HepG2 (cell line): ENCODE data around the gene TESK1. TPM values are rescaled to one million over a fixed set of nuclear protein-coding genes. Genes with fewer than 3 reads are reported as not detected.
A peak's percentile ranks its signal among the peaks of the same experiment; 100 is the strongest.

Experiments used
- AKAP8 ChIP-seq: sonication (generic); formaldehyde crosslinking; IDR thresholded peaks from 2 replicates; pipeline ENCODE4 v1.5.1; 2020; ENCODE audit warnings: mild to moderate bottlenecking, missing genetic modification reagents
- ARHGAP35 ChIP-seq: sonication (generic); formaldehyde crosslinking; IDR thresholded peaks from 2 replicates; pipeline ENCODE4 v1.9.0; 2022; ENCODE audit warnings: mild to moderate bottlenecking, inconsistent platforms, moderate library complexity, missing genetic modification reagents, borderline replicate concordance
- IKZF1 ChIP-seq: fragments of 450-650 bp; IDR thresholded peaks from 2 replicates; pipeline ENCODE4 v1.7.1; 2016
- MXD1 ChIP-seq: sonication (generic); formaldehyde crosslinking; IDR thresholded peaks from 2 replicates; pipeline ENCODE4 v1.4.0; 2020; ENCODE audit warnings: mild to moderate bottlenecking, missing genetic modification reagents
- NFIB ChIP-seq: sonication (generic); formaldehyde crosslinking; IDR thresholded peaks from 2 replicates; pipeline ENCODE4 v1.9.0; 2021; ENCODE audit warnings: missing genetic modification reagents, mild to moderate bottlenecking, borderline replicate concordance
- STAT6 ChIP-seq: sonication (generic); formaldehyde crosslinking; IDR thresholded peaks from 2 replicates; pipeline ENCODE4 v1.4.0; 2020; ENCODE audit warnings: missing genetic modification reagents, mild to moderate bottlenecking, borderline replicate concordance
- ZNF430 ChIP-seq: sonication (generic); formaldehyde crosslinking; IDR thresholded peaks from 2 replicates; pipeline ENCODE4 v1.9.0; 2021; ENCODE audit warnings: mild to moderate bottlenecking, missing genetic modification reagents
- ZNF441 ChIP-seq: sonication (generic); formaldehyde crosslinking; IDR thresholded peaks from 2 replicates; pipeline ENCODE4 v1.7.0; 2021; ENCODE audit warnings: missing genetic modification reagents, borderline replicate concordance
- ZNF574 ChIP-seq: sonication (generic); formaldehyde crosslinking; IDR thresholded peaks from 2 replicates; pipeline ENCODE4 v1.4.0; 2020; ENCODE audit warnings: missing genetic modification reagents
- ZNF576 ChIP-seq: sonication (generic); formaldehyde crosslinking; IDR thresholded peaks from 2 replicates; pipeline ENCODE4 v1.4.0; 2020; ENCODE audit warnings: mild to moderate bottlenecking, missing genetic modification reagents
- ZNF674 ChIP-seq: sonication (generic); formaldehyde crosslinking; IDR thresholded peaks from 2 replicates; pipeline ENCODE4 v1.5.0; 2020; ENCODE audit warnings: low read depth, mild to moderate bottlenecking, missing genetic modification reagents
- polyA plus RNA-seq, 8 experiments: library from polyadenylated mRNA; depleted of rRNA in 3 of 8; stranded (reverse) in 7 of 8; unstranded in 1 of 8; fragments of >200 nt; fragmentation: Illumina TruSeq in 4 of 8; extraction: Trizol in 4 of 8; gene quantifications; 2 replicates each; pipeline versions ENCODE4 v1.2.1 to v1.2.3, GENCODE V29; 2011 to 2016; ENCODE audit warnings: low read depth in 4 of 8, missing spikeins in 1 of 8, mixed read lengths in 1 of 8; ENCODE audit not compliant: insufficient read depth in 1 of 8
- total RNA-seq, 5 experiments: library from RNA; depleted of rRNA; stranded (reverse); fragments of >200 nt; fragmentation: Illumina TruSeq; extraction: Trizol; gene quantifications; 2 replicates each; pipeline ENCODE4 v1.2.3, GENCODE V29; 2016; ENCODE audit warnings: low read depth in 1 of 5
- TF ChIP-seq, protein P1 (sequence below): IDR thresholded peaks from 2 replicates; pipeline ENCODE4 v1.6.1; 2016; ENCODE audit warnings: low read depth, missing genetic modification reagents, missing compliant biosample characterization
- TF ChIP-seq, protein P2 (sequence below): sonication (generic); formaldehyde crosslinking; IDR thresholded peaks from 2 replicates; pipeline ENCODE4 v1.9.0; 2022; ENCODE audit warnings: missing genetic modification reagents, mild to moderate bottlenecking, borderline replicate concordance

Gene TESK1
- total and polyA plus RNA-seq, 2 of the 13 experiments (the other 11 are each of a cell fraction or from before 2014, with no cell fraction given), result 7.3 to 13.6 TPM

DNA sequence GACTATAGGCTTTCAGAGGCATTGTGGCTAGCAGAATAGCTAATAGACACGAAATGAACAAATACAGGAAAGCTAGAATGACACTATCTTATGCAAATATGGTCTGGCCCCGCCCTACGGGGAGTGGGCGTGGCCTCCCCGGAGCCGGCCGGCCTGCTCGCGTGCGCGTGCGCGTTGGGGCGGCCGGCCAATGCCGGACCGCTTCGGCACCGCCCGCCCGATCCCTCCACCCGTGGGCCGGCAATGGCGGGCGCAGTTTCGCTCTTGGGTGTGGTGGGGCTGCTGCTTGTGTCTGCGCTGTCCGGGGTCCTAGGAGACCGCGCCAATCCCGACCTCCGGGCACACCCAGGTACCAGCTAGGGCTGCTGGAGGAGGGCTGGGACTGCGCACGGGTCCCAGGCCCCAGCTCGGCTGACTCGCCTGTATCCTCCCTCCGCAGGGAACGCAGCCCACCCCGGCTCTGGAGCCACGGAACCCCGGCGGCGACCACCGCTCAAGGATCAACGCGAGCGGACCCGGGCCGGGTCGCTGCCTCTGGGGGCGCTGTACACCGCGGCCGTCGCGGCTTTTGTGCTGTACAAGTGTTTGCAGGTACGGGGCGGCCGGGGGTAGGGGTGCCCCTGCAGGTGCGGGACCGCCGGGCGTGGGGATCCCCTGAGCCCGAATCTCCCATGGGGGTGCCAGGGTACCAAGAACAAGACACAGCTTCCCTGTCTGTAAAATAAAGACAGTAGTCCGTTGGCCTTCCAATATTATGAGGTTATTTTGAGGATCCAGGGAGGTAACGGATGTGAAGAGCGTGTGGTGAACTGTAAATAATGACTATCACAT, 53.3 kb downstream of the TESK1 start, which contains the start of gene CCDC107 (continued):
- TF ChIP-seq ZNF430 (0 out of 2 replicates have a peak, but pooled peaks have one; percentile 39), ZNF674 (CRISPR knock-in tag) (no peak; the same call in 1 of the 2 replicates), MXD1 (peak; percentile 87), IKZF1 (no peak), ZNF576 (CRISPR knock-in tag) (peak; percentile 41; the same call in 1 of the 2 replicates), ZNF441 (CRISPR knock-in tag) (peak; percentile 76; the same call in 1 of the 2 replicates), STAT6 (CRISPR knock-in tag) (no peak), ZNF574 (CRISPR knock-in tag) (peak; percentile 86), NFIB (CRISPR knock-in tag) (no peak), AKAP8 (CRISPR knock-in tag) (peak; percentile 72), ARHGAP35 (CRISPR knock-in tag) (0 out of 2 replicates have a peak, but pooled peaks have one; percentile 52)
- TF ChIP-seq, protein P1, sequence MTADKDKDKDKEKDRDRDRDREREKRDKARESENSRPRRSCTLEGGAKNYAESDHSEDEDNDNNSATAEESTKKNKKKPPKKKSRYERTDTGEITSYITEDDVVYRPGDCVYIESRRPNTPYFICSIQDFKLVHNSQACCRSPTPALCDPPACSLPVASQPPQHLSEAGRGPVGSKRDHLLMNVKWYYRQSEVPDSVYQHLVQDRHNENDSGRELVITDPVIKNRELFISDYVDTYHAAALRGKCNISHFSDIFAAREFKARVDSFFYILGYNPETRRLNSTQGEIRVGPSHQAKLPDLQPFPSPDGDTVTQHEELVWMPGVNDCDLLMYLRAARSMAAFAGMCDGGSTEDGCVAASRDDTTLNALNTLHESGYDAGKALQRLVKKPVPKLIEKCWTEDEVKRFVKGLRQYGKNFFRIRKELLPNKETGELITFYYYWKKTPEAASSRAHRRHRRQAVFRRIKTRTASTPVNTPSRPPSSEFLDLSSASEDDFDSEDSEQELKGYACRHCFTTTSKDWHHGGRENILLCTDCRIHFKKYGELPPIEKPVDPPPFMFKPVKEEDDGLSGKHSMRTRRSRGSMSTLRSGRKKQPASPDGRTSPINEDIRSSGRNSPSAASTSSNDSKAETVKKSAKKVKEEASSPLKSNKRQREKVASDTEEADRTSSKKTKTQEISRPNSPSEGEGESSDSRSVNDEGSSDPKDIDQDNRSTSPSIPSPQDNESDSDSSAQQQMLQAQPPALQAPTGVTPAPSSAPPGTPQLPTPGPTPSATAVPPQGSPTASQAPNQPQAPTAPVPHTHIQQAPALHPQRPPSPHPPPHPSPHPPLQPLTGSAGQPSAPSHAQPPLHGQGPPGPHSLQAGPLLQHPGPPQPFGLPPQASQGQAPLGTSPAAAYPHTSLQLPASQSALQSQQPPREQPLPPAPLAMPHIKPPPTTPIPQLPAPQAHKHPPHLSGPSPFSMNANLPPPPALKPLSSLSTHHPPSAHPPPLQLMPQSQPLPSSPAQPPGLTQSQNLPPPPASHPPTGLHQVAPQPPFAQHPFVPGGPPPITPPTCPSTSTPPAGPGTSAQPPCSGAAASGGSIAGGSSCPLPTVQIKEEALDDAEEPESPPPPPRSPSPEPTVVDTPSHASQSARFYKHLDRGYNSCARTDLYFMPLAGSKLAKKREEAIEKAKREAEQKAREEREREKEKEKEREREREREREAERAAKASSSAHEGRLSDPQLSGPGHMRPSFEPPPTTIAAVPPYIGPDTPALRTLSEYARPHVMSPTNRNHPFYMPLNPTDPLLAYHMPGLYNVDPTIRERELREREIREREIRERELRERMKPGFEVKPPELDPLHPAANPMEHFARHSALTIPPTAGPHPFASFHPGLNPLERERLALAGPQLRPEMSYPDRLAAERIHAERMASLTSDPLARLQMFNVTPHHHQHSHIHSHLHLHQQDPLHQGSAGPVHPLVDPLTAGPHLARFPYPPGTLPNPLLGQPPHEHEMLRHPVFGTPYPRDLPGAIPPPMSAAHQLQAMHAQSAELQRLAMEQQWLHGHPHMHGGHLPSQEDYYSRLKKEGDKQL, result no peak
- TF ChIP-seq, protein P2, sequence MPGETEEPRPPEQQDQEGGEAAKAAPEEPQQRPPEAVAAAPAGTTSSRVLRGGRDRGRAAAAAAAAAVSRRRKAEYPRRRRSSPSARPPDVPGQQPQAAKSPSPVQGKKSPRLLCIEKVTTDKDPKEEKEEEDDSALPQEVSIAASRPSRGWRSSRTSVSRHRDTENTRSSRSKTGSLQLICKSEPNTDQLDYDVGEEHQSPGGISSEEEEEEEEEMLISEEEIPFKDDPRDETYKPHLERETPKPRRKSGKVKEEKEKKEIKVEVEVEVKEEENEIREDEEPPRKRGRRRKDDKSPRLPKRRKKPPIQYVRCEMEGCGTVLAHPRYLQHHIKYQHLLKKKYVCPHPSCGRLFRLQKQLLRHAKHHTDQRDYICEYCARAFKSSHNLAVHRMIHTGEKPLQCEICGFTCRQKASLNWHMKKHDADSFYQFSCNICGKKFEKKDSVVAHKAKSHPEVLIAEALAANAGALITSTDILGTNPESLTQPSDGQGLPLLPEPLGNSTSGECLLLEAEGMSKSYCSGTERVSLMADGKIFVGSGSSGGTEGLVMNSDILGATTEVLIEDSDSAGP (CRISPR knock-in tag), result peak; percentile 88
